CD4-positive, alpha-beta T cell treated with Interleukin-4 for 1 hour (primary cell): ENCODE results near the gene AUH.
"Not testable (repeated sequence)": the region's sequence is repeated elsewhere in the genome, so short reads cannot be mapped to it uniquely, and the experiment has no call there.

Experiments
- DNase-seq, 2 donors: peaks; one replicate each; pipeline ENCODE4 v3.0.0-alpha.2; 2020 to 2022

AUH gene, protein sequence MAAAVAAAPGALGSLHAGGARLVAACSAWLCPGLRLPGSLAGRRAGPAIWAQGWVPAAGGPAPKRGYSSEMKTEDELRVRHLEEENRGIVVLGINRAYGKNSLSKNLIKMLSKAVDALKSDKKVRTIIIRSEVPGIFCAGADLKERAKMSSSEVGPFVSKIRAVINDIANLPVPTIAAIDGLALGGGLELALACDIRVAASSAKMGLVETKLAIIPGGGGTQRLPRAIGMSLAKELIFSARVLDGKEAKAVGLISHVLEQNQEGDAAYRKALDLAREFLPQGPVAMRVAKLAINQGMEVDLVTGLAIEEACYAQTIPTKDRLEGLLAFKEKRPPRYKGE

GRCh38 chr9:91361291-91362050, at the start of gene AUH:
AUH (minus strand) TSS chr9:91361918; CDS start chr9:91361889, 29 bp downstream.
- peak; percentile 87 to 89 for DNase-seq

DNA sequence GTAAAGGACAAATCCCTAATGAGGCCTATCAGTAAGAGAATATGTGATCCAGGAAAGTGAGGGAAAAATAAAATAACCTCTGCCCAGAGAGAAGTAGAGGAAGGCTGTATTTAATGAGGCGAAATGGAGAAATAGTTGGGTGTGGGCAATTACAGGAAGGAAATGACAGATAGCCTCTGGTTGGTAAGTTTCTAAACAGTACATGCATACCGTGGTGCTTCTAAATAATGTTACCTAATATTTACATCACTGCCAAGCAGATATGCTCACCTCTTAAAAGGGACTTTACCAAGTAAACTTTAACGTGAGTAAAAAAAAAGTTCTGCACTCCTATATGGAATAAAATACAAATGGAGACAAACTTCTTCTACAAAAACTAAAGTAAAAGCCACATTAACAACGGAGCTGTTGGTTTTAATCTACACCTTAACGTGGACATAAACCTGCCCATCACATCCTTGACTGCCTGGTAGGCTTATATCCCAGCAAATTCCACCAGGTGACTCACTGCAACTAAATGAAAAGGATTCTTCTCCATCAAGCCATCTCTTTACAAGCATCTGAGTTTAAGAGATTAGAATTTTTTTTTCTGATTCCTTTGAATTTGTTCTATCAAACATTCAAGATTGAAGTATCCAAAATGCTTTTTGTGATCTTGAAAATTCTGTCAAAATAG, 49.5 kb upstream of the AUH start:
- DNase-seq: no peak

GRCh38 chr9:91410161-91410560, 48.4 kb upstream of the AUH start:
- no peak for DNase-seq

DNA sequence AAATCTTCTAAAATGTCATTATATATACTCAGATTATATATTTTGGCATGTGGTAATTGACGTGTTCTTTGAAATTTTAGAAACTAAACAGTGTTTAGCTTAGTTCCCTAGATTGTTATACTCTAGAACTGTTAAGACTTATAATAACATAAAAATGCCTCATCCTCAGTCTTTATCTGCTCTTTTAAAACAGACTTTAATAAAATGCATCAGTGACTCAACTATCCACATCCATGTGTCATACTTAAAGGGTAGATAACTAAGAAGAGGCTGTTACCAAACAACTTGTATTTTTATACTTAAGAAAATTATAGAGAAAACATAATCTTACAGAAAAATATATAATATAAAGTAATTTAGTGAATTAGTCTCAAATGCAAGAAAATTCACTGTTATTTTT, 46.8 kb upstream of the AUH start:
- DNase-seq: no peak

DNA sequence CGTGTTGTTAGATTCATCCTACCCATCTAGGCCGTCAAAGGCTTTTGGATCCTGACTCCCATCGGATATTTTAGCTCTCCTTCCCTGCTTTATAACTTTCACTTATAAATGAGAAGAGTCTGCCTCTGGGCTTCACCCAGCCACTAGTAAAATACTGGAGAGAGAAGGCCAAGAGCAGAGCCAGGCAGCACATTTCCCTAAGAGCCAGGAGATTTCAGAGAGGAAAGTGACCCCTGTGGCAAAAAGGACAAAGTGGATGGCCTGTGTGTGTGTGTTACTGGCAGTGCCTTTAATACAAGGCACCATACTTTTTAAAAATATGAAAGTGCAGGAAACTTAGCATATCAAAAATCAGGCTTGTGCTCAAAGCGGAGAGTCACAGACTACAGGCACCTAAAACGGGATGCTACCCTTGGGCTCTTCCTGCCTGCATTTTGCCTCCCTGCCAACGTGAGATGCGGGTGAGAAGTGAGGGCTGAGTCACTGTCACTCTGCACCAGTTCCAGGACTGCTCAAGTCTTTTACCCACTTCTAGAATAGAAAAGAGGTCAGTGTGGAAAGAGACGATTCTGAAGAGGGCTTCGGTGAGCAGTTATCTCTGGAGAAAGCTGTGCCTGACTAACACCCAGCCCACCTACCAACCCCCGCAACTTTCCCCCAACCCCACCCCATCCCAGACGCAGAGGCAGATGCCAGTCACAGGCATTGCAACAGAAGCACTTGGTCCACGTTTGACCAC, 46.0 kb upstream of the AUH start:
- no peak for DNase-seq

- DNase-seq: no peak
Observed at GRCh38 chr9:91405343-91406077, 43.8 kb upstream of the AUH start.

DNA sequence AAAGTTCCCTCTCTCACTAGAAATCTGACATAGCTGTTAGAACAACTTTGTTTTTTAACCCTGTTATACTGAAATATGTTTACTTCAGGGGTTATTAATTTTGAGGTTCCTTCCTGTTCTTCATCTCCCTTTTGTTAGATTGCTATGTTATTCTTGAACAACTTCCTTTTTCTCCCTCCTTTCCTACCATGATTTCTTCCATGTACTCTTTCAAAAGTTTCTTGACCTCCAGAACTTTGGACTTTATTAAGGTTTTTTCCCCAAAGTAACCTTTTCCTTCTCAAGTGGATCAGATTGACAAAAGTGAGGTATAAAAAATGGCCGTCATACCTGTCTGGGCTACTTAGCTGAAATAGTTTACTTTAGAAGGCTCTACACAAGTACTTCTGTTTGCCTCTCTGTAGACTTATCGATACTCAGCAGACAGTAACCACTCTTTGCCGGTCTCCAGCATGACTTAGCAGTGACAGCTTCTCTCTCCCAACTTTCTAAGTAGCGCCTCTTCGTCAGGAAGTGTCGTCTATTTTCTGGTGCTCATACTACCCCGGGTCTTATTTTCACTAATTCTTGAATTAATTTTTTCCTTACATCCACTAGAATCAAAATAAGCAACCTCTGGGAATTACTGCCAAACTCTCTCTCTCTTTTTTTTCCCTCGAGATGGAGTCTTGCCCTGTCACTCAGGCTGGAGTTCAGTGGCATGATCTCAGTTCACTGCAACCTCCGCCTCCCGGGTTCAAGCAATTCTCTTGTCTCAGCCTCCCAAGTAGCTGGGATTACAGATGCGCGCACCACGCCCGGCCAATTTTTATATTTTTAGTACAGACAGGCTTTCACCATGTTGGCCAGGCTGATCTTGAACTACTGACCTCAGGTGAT, 42.2 kb upstream of the AUH start:
- no peak for DNase-seq

- no peak for DNase-seq
Observed at GRCh38 chr9:91398926-91399325, 37.2 kb upstream of the AUH start.

DNA sequence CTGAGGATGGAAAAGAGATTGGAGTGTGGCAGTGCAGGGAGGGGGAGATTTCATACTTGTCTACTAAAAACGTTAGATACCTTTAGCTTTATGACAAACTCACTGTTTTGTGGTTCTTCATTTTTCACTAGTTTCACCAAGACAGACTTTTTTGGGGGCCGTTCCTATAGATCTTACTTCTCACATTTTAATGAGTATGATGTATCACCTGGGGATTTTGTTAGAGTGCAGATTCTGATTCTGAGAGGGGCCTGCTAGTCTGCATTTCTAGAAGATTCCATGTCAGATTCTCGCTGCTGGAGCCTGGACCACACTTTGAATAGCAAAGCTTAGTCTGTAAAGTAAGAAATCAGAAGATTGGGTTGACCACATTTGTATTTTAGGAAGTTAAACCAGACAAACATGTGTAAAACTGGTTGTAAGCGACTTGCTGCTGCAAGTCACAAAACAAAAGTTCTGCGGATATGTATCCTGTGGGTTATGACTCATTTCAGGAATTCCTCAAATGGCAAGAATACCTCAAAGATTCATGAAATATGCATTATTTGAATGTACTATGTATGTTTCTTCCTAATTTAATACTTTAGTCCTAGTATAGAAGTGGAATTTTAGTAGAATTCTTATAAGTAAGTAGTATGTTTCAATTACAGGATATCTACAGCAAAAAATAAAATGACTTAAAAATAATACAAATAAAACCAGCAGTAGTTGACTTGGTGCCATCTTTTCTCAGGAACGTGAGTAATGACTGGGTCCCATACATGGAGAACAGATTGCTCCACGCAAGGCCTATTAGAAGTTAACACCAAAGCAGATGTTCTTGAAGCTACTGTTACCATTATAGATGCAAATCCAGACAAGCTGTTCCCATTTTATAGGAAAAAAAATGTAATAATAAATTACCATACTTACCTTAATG, 34.1 kb upstream of the AUH start:
- peak in 1 of 2 donors; percentile 23 for DNase-seq

DNA sequence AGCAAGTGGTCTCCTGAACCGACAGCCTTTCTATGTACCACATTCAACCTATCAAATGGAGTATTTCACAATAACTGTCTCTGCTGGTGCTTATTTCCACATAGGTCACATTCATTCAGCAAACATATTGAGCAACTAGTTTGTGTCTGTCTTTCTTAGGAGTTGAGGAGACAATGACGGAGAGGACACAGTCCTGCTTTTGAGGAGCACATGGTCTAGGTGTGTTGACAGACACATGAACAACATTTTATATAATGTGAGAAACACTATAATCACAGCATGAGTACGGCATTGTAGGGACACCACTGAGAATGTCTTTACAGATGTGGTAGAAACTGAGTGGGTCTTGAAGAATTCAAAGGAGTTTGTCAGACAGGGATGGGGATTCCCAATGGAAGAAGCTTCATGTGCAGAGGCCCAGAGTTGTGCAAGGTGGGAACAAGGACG, 33.4 kb upstream of the AUH start:
- DNase-seq: no peak

DNA sequence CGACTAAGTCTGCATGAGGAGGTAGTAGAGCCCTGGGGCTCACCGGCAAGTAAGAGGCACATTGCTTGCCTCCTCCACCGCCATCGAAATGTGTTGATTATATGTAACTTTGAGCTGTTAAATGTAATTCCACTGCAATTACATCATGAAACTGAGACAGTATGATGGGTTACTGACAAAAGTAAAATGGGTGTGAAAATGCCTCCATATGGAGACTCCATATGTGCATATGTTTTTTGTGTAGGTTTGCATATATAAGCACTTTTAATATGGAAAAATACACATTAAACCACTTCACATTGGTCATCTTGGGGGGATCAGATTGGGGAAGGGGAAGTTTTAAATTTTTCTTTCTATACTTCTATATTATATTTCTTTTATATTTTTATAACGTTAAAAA, 32.1 kb upstream of the AUH start:
- DNase-seq: no peak

GRCh38 chr9:91392435-91392834, 30.7 kb upstream of the AUH start:
- no peak for DNase-seq

GRCh38 chr9:91391818-91392217, 30.1 kb upstream of the AUH start:
- DNase-seq: no peak

- DNase-seq: no peak
Observed at GRCh38 chr9:91391412-91391811, 29.7 kb upstream of the AUH start.

DNA sequence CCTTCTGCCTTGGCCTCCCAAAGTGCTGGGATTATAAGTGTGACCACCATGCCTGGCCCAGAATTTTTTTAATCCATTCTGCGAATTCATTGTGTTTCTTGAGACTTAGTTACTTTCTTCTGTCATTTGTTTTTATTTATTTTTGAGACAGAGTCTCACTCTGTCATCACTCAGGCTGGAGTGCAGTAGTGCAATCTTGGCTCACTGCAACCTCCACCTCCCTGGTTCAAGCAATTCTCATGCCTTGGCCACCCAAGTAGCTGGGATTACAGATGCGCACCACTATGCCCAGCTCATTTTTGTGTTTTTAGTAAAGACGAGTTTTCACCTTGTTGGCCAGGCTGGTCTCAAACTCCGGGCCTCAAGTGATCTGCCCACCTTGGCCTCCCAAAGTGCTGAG, 28.0 kb upstream of the AUH start:
- not testable (repeated sequence) for DNase-seq

DNA sequence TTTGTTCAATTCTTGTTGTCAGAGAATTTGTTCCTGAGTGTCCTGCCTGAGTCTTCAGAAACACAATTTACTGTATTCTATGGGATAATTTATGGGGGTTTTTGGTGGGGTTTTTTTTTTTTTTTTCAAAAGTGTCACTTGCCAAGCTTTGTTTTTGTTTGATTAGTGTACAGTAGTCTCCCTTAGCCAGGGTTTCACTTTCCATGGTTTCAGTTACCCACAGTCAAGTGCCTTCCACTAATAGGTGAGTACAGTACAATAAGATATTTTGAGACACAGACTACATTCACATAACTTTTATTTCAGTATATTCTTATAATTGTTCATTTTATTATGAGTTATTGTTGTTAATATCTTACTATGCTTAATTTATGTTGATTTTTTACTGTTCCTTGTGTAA, 25.0 kb upstream of the AUH start:
- DNase-seq: no peak

DNA sequence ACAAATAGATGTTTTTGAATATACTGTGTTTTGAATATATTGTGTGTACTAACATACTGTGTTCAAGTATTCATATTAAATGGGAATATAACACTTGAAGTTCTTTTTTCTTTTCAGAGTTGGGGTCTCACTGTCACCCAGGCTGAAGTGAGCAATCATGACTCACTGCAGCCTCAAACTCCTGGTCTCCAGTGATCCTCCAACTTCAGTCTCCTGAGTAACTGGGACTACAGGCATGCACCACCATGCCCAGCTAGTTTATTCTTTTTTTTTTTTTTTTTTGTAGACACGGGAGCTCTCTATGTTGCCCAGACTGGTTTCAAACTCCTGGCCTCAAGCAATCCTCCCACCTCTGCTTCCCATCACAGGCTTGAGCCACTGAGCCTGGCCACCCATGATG, 23.2 kb upstream of the AUH start:
- no peak for DNase-seq

- DNase-seq: no peak
Observed at GRCh38 chr9:91383577-91383976, 21.9 kb upstream of the AUH start.

GRCh38 chr9:91382298-91382697, 20.6 kb upstream of the AUH start:
- DNase-seq: no peak

- DNase-seq: no peak
Observed at GRCh38 chr9:91379426-91379825, 17.7 kb upstream of the AUH start.
